Measurements from ENCODE around the gene CCT4. TPM values are rescaled to one million over a fixed set of nuclear protein-coding genes. Genes with fewer than 3 reads are reported as not detected.

CCT4 gene
- total RNA-seq, 1 donor from 2014 or later, result 109 TPM

- H3K36me3 Mint-ChIP-seq (ENCODE audit: low read depth), result peaks cover 4% of the 10 kb centered on the region
- H3K4me1 Mint-ChIP-seq (ENCODE audit: low read depth), result no peaks in the 10 kb centered on the region
- no peak overlapping the region for H3K4me3 Mint-ChIP-seq (ENCODE audit: unreplicated experiment)
- no peak overlapping the region for H3K27ac Mint-ChIP-seq (ENCODE audit: unreplicated experiment)
- no peaks in the 10 kb centered on the region for H3K27me3 Mint-ChIP-seq (ENCODE audit: low read depth)
- no peak for DNase-seq (ENCODE audit: low spot score)
- no peaks in the 10 kb centered on the region for H3K9me3 Mint-ChIP-seq (ENCODE audit: low read depth)
- no peak for TF ChIP-seq CTCF (IDR thresholded peaks at IDR 0.05)
These were observed 43.1 kb downstream of the CCT4 start for GRCh38 chr2:61845320-61845719.

GRCh38 chr2:61841286-61841685 is 47.2 kb downstream of the CCT4 start:
- H3K4me3 Mint-ChIP-seq (ENCODE audit: unreplicated experiment), result no peak overlapping the region
- H3K27me3 Mint-ChIP-seq (ENCODE audit: low read depth), result no peaks in the 10 kb centered on the region
- no peak for DNase-seq (ENCODE audit: low spot score)
- H3K27ac Mint-ChIP-seq (ENCODE audit: unreplicated experiment), result no peak overlapping the region
- TF ChIP-seq CTCF (IDR thresholded peaks at IDR 0.05), result no peak
- H3K9me3 Mint-ChIP-seq (ENCODE audit: low read depth), result no peaks in the 10 kb centered on the region
- H3K36me3 Mint-ChIP-seq (ENCODE audit: low read depth), result peaks cover 4% of the 10 kb centered on the region
- peaks cover 5% of the 10 kb centered on the region for H3K4me1 Mint-ChIP-seq (ENCODE audit: low read depth)

GRCh38 chr2:61834893-61835292 is 53.6 kb downstream of the CCT4 start:
- no peaks in the 10 kb centered on the region for H3K27me3 Mint-ChIP-seq (ENCODE audit: low read depth)
- DNase-seq (ENCODE audit: low spot score), result no peak
- H3K4me1 Mint-ChIP-seq (ENCODE audit: low read depth), result peaks cover 10% of the 10 kb centered on the region
- H3K36me3 Mint-ChIP-seq (ENCODE audit: low read depth), result peaks cover 1% of the 10 kb centered on the region
- H3K9me3 Mint-ChIP-seq (ENCODE audit: low read depth), result no peaks in the 10 kb centered on the region
- no peak overlapping the region for H3K27ac Mint-ChIP-seq (ENCODE audit: unreplicated experiment)
- TF ChIP-seq CTCF (IDR thresholded peaks at IDR 0.05), result no peak
- H3K4me3 Mint-ChIP-seq (ENCODE audit: unreplicated experiment), result no peak overlapping the region

- H3K27me3 Mint-ChIP-seq (ENCODE audit: low read depth), result no peaks in the 10 kb centered on the region
- no peak overlapping the region for H3K27ac Mint-ChIP-seq (ENCODE audit: unreplicated experiment)
- H3K4me3 Mint-ChIP-seq (ENCODE audit: unreplicated experiment), result no peak overlapping the region
- DNase-seq (ENCODE audit: low spot score), result no peak
- no peaks in the 10 kb centered on the region for H3K9me3 Mint-ChIP-seq (ENCODE audit: low read depth)
- no peak for TF ChIP-seq CTCF (IDR thresholded peaks at IDR 0.05)
- peaks cover 1% of the 10 kb centered on the region for H3K36me3 Mint-ChIP-seq (ENCODE audit: low read depth)
- peaks cover 10% of the 10 kb centered on the region for H3K4me1 Mint-ChIP-seq (ENCODE audit: low read depth)
These were observed 54.5 kb downstream of the CCT4 start for GRCh38 chr2:61833971-61834370.

GRCh38 chr2:61832183-61832841 is 56.1 kb downstream of the CCT4 start:
- no peak overlapping the region for H3K4me3 Mint-ChIP-seq (ENCODE audit: unreplicated experiment)
- no peak for TF ChIP-seq CTCF (IDR thresholded peaks at IDR 0.05)
- no peak overlapping the region for H3K27ac Mint-ChIP-seq (ENCODE audit: unreplicated experiment)
- H3K9me3 Mint-ChIP-seq (ENCODE audit: low read depth), result no peaks in the 10 kb centered on the region
- no peaks in the 10 kb centered on the region for H3K27me3 Mint-ChIP-seq (ENCODE audit: low read depth)
- H3K36me3 Mint-ChIP-seq (ENCODE audit: low read depth), result peaks cover 1% of the 10 kb centered on the region
- peaks cover 5% of the 10 kb centered on the region for H3K4me1 Mint-ChIP-seq (ENCODE audit: low read depth)
- DNase-seq (ENCODE audit: low spot score), result no peak

Measured in chondrocyte (in vitro differentiated cells).